Activated CD4-positive, alpha-beta T cell treated with anti-CD3 and anti-CD28 coated beads, Interleukin-2, Interleukin-4, amounts not matched to agents 100 ng/mL and 50 ng/mL, durations not matched to agents 16 hours and 8 hours (primary cell): ENCODE results near the gene TMEM132D.

Experiments
- DNase-seq: peaks from one replicate; pipeline ENCODE4 v3.0.0-alpha.2; 2020; ENCODE audit warnings: low spot score

The TMEM132D gene

GRCh38 chr12:129179941-129180553, 723.8 kb downstream of the TMEM132D start:
- no peak for DNase-seq

GRCh38 chr12:129169928-129170327, 733.9 kb downstream of the TMEM132D start:
- DNase-seq: no peak

- DNase-seq: no peak
Measured at GRCh38 chr12:129163861-129164260, 740.0 kb downstream of the TMEM132D start.

- DNase-seq: no peak
Measured at GRCh38 chr12:129163461-129163860, 740.4 kb downstream of the TMEM132D start.

DNA sequence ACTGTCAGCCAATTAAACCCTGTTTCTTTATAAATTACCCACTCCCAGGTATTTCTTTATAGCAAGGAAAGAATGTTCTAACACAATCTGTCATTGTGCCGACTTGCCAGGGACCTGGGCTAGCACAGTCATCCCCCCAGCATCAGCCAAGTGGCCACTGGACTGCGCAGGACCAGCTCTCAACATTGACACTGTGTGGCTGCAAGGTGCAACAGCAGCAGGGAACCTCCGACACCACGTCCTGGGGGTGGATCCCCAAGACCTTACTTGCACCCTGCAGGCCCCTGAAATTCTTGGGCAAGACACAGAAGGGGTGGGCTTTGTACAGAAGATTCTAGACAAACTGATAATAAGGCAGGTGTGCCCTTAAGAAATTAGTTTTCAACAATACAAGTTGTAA, 741.0 kb downstream of the TMEM132D start:
- DNase-seq: no peak

DNA sequence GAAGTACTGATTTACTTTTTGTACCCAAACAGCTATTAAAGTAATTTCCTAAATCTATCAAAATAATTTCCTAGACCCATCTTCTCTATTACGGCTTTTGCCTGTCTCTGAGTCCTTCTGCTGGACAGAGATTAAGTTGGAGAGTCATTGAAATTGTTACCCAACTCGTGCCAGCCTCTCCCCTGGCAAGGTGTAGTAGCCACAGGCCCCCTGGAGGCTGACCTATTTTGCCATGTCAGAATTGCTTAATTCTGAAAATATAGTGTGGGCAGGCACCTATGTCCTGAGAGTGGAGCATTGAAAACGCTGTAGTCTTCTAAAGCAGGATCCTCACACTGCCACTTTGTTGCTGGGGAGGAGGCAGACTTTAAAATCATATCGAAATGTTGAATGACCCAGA, 742.3 kb downstream of the TMEM132D start:
- no peak for DNase-seq

- DNase-seq: no peak
Measured at GRCh38 chr12:129160282-129160681, 743.5 kb downstream of the TMEM132D start.

DNA sequence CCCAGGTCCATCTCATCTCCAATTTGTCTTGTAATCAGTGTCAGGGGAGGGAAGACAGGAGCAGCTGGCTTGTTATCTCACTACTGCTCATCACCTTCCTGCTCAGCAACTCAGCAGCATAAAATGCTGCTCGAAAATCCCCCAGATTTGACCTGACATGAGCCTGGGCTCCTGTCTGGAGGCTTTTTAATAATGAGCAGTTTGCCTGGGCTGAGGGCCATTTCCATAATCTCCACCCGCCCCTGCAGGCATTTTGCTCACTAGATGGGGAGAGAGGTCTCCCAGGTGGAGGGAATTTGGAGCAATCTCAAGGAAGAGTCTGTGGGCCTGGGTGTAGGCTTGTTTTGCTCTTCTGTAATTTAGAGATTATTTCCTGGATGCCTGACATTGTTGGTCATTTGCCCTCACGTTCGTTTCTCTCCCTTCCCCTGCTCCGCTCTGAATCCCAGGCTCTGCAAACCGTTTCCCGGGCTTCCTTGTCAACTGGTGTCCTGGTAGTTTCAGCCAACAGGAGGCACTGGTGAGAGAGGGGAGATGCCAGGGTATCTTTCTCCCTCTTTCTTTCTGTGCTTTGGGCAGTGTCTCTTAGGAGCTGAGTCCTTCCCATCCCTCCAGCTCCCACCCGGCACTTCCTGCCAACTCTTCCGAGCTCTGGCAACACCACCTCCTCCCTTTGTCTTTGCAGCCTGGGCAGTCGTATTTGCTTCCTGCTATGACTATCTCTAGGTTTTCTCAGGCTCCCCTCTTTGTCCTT, 751.3 kb downstream of the TMEM132D start:
- DNase-seq: no peak

DNA sequence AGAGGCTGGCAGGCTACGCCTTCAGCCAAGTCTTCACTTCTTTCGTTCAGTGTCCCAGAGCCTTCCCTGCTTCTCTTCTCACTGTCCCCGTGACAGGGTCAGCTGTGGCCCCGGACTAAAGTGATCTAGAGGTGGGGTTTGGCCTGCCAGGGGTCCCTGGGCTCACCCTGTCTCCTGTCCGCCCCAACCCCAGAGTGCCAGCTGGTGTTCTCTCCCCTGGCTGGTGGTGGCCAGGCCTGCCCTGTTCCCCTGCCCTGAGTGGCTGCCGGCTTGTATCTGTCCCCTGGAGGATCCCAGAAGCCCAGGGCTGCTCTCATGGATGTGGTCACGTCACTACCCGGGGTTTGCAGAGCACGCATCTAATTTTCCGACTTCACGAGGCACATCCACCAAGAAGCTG, 753.1 kb downstream of the TMEM132D start:
- DNase-seq: no peak

- no peak for DNase-seq
Measured at GRCh38 chr12:129145381-129145780, 758.4 kb downstream of the TMEM132D start.

DNA sequence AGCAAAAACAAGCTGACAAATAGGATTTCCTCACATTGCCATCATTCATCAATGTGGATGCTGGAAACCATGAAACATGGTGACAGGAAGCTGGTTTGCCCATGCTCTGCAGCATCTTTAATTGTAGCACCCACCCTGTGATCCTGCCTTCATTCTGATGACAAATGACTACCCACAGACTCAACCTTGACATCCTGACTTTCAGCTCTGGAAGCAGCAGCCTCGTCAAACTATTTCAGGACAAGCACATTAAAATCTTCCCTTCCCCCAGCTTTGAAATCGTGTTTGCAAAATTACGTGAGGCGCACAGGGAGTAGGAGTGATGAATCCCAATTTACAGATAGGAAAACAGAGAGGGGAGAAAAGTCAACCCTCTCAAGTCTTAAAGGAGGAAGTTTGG, 765.0 kb downstream of the TMEM132D start:
- no peak for DNase-seq

DNA sequence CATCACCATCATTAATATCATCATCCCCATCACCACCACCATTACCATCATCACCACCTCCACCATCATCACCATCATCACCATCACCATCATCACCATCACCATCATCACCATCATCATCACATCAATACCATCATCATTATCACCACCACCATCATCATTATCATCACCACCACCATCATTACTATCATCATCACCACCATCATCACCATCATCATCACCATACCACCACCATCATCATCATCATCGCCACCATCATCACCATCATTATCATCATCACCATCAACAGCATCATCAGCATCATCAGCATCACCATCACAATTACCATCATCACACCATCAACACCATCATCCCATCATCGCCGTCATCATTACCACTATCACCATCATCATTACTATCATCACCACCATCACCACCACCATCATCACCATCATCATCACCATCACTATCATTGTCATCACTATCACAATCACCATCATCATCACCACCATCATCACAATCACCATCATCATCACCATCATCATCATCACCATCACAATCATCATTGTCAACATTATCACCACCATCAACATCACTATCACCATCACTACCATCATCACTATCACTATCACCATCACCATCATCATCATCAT, 767.0 kb downstream of the TMEM132D start:
- DNase-seq: no peak

DNA sequence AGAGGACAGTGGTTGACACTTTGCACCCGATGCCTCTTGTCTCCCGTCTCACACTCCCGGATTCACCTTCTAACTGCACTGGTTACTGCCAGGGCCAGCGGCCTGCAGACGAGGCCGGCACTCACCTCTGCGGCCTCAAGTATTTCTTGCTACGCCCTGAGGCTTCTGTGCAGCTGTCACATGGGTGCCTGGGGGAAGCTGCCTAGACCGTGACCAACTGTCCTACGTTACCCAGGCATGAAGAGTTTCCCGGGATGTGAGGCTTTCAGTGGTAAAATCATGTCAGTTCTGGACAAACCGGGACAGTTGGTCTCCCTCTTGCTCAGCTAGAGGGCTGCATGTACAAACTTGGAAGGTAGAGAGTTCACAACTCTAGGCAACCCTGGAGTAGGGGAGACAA, 776.1 kb downstream of the TMEM132D start:
- DNase-seq: no peak

DNA sequence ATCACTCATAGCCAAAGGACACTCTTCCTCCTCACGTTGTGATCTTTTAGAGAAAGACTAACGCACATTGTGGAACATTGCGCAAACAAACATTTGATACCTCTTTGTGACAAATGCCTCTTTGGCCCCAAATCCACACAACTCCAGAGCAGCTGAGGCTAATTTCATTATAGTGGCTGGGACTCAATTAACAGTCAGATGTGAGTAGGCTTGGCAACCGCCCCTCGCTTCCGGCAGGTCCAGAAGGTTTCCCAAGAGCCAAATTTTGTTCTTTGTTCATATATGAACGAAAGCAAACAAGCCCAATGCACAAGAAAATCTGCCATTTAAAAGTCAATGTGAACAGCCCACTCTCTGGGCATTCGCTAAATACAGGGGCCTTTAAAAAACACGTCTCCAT, 776.6 kb downstream of the TMEM132D start:
- DNase-seq: no peak

GRCh38 chr12:129119537-129119936, 784.3 kb downstream of the TMEM132D start:
- DNase-seq: no peak

- no peak for DNase-seq
Measured at GRCh38 chr12:129115558-129115957, 788.3 kb downstream of the TMEM132D start.

DNA sequence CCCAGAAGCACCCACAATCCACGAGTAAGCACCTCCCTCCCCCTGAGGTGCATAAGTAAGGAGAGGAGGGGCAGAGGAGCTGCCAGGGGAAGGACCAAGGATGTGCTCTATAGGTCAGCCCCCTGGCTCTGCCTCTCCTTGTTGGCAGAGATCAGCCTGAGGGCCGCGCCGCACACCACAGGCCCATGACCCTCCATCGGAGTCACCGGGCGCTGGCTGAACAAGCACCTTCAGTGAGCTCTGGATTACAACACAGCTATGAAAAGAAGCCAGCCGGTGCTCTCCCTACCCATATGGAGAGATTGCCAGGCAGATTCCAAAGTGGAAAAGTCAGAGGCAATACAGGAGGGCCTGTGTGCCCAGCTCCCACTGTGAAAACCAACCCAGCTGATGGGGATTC, 793.2 kb downstream of the TMEM132D start:
- no peak for DNase-seq

GRCh38 chr12:129109174-129110001, 794.4 kb downstream of the TMEM132D start:
- no peak for DNase-seq

GRCh38 chr12:129106772-129107171, 797.1 kb downstream of the TMEM132D start:
- no peak for DNase-seq

GRCh38 chr12:129103231-129103630, 800.6 kb downstream of the TMEM132D start:
- no peak for DNase-seq

DNA sequence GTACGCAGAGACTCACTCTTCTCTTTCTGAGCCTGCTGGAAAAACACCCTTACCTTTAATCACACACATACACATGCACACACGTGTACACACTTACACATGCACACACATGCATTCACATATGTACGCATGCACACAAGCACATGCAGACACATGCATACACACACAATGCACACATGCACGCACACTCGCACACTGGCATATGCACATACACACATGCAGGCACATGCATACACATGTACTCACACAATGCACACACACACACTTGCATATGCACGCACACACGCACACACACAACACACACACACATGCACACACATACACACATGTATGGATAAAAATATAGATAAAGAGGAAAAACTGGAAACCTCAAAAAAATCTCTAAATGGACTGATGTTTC, 801.6 kb downstream of the TMEM132D start:
- DNase-seq: no peak

DNA sequence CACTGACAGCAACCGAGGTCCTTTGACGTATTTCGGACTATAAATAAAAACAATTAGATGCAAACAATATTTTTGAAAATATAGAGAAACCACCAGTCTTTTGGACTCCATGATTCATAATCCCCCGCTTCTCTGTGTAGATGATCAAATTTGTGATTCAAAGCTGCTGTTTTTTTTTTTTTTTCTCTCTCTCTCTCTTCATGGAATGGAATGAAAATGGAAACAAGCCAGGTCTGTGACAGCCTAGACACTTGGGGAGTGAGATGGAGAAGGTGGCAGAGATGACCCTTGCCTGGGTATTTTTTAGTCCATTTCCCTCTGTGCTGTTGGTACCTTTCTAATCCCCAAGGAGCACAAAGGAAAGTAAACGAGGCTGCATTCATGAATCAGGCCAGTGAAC, 802.0 kb downstream of the TMEM132D start:
- no peak for DNase-seq

DNA sequence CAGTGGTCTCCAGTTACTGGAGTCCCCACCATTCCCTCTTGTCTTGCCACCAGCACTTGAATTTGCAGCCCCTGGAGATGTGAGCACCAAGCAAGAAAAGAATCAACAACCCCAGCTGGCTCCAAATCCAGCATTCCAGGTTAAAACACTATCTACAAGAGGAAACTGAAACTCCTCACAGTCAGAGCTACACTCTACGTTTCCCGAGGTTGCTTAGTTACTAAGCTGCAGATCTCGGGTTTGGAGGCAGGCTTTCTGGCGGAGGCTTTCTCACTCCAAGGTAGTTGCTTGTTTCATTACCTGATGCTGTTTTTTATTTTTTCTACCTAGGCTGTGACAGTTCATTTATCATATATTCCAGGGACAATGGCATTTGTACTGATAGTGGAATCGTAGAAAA, 802.4 kb downstream of the TMEM132D start:
- no peak for DNase-seq
